Loucy (cell line): ENCODE measurements around the gene SYNGR2.

Source experiments
- EZH2phosphoT487 ChIP-seq: fragments of 200-600 bp; IDR thresholded peaks from 2 replicates; pipeline ENCODE4 v1.6.1; 2018; ENCODE audit warnings: antibody characterized with exemption, mild to moderate bottlenecking, moderate library complexity, borderline replicate concordance
- TF ChIP-seq, protein P1 (sequence below): fragments of 200-600 bp; sonication (generic); conservative IDR thresholded peaks from 2 replicates; pipeline ENCODE4 v1.5.1; 2014; ENCODE audit warnings: mild to moderate bottlenecking, antibody characterized with exemption, low read length

DNA sequence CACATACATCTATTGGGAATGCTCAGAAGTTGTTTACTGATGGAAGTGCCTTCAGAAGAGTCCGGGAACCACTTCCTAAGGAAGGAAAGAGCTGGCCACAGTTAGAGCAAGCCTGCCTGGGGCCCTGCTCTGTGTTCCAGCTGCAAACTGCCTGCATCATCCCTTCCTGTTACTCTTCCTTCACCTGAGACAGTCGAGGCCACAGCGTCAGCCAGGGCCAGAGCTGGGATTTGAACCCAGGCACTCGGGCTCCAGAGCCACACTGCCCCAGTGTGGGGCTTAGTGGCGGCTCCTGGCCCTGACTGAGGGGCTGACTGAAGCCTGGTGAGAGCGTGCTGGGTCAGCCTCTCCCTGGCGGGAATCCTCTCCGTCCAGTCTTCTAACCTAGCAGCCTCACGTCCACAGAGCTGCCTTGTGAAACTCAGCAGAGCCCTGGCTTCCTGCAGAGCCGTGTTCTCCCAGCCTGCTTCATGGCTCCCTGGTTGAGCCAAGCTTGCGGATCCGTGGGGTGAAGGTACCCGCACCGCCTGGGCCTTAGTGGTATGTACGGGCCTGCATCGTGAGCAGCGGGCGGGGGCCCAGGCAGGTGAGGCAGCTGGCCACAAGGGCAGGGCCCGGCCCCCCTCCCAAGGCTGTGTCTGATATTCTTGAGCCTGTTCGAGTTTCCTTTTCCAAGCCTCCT is 26.8 kb upstream of the SYNGR2 start:
- TF ChIP-seq, protein P1, sequence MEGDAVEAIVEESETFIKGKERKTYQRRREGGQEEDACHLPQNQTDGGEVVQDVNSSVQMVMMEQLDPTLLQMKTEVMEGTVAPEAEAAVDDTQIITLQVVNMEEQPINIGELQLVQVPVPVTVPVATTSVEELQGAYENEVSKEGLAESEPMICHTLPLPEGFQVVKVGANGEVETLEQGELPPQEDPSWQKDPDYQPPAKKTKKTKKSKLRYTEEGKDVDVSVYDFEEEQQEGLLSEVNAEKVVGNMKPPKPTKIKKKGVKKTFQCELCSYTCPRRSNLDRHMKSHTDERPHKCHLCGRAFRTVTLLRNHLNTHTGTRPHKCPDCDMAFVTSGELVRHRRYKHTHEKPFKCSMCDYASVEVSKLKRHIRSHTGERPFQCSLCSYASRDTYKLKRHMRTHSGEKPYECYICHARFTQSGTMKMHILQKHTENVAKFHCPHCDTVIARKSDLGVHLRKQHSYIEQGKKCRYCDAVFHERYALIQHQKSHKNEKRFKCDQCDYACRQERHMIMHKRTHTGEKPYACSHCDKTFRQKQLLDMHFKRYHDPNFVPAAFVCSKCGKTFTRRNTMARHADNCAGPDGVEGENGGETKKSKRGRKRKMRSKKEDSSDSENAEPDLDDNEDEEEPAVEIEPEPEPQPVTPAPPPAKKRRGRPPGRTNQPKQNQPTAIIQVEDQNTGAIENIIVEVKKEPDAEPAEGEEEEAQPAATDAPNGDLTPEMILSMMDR: no peak
- no peak for TF ChIP-seq EZH2phosphoT487
